ENCODE measurements around the gene KPNA6. TPM values are rescaled to one million over a fixed set of nuclear protein-coding genes. Genes with fewer than 3 reads are reported as not detected.

Gene KPNA6
- total and polyA plus RNA-seq, 9 of the 15 experiments (the other 6 are each of a cell fraction or from before 2014, with no cell fraction given) = 20.1 to 54.6 (median 32.2) TPM

DNA sequence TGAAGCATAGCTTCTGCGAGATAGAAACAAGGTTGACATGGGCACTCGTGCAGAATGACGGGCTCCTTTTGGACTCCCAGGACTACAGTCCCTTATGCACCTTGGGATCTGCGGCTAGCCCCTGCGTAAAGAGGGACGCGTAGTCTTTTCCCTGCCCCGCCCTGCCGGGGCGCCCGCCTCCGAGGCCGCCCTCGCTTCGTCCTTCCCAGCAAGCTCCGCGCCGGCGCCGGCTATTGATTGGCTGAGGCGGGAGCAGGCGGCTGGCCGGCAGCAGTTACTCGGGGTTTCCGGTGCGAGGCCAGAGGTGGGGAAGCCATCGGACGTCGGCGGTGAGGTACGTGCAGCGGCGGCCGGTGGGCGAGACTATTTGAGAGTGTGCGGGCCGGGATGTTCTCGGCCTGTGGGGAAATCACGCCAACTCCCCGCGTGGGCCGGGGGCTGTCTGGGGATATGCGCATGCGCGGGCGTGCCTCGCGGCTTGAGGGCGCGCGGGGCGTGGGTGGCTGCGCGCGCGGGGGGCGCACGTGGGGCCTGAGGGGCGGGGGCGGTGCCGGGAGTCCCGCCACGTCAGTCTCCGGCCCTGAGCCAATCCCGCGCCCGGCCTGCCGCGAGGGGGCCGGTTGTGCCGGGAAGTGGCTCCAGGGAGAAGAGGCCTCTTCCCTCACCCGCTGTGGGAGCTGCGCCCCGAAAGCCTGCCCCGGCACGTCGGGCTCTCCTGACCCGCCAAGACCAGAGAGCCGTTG lies 71.8 kb downstream of the KPNA6 start, which contains the start of gene TXLNA (continued):
- TF ChIP-seq CREBBP (IDR thresholded peaks at IDR 0.05; ENCODE audit: low read depth, low read length) (no peak), TAF7 (tag; IDR thresholded peaks at IDR 0.05) (no peak), JUND (IDR thresholded peaks at IDR 0.05; ENCODE audit: borderline replicate concordance, low read depth, low read length) (no peak; the same call in 1 of the 2 replicates), JUND (tag; IDR thresholded peaks at IDR 0.05; ENCODE audit: borderline replicate concordance, low read depth, low read length) (no peak; the same call in 2 of the 3 replicates), CTCFL (IDR thresholded peaks at IDR 0.05; ENCODE audit: borderline replicate concordance, insufficient read depth, low read depth, low read length, poor library complexity, severe bottlenecking) (peak; percentile 13), ZNF197 (CRISPR knock-in tag; IDR thresholded peaks at IDR 0.05; ENCODE audit: low read depth) (no peak), MCM5 (IDR thresholded peaks at IDR 0.05; ENCODE audit: low read depth) (no peak), ZC3H4 (CRISPR knock-in tag; IDR thresholded peaks at IDR 0.05; ENCODE audit: borderline replicate concordance) (no peak), ZNF830 (CRISPR knock-in tag; IDR thresholded peaks at IDR 0.05) (peak; percentile 85; the same call in 1 of the 2 replicates), HMG20A (CRISPR knock-in tag; conservative IDR thresholded peaks at IDR 0.05) (no peak), EWSR1 (IDR thresholded peaks at IDR 0.05; ENCODE audit: borderline replicate concordance, low read depth, partially characterized antibody) (no peak), MTA2 (IDR thresholded peaks at IDR 0.05; ENCODE audit: low read depth) (no peak; the same call in 1 of the 2 replicates), MAX (CRISPR knock-in tag; IDR thresholded peaks at IDR 0.05) (peak; percentile 89; the same call in 1 of the 2 replicates), SIN3A (IDR thresholded peaks at IDR 0.05; ENCODE audit: borderline replicate concordance in 2 of 2, control insufficient read depth in 1 of 2, low read depth in 2 of 2, low read length in 2 of 2) (peak; percentile 24 to 84; a peak in 1 of 4 replicates), NFE2 (IDR thresholded peaks at IDR 0.05; ENCODE audit: low read depth) (0 out of 2 replicates have a peak, but pooled peaks have one; percentile 17), ZNF224 (CRISPR knock-in tag; IDR thresholded peaks at IDR 0.05) (no peak), MYNN (IDR thresholded peaks at IDR 0.05) (no peak), MYNN (CRISPR knock-in tag; IDR thresholded peaks at IDR 0.05) (no peak)
- TF ChIP-seq, protein P1, sequence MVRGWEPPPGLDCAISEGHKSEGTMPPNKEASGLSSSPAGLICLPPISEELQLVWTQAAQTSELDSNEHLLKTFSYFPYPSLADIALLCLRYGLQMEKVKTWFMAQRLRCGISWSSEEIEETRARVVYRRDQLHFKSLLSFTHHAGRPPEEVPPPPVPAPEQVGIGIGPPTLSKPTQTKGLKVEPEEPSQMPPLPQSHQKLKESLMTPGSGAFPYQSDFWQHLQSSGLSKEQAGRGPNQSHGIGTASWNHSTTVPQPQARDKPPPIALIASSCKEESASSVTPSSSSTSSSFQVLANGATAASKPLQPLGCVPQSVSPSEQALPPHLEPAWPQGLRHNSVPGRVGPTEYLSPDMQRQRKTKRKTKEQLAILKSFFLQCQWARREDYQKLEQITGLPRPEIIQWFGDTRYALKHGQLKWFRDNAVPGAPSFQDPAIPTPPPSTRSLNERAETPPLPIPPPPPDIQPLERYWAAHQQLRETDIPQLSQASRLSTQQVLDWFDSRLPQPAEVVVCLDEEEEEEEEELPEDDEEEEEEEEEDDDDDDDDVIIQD (CRISPR knock-in tag; IDR thresholded peaks at IDR 0.05) = no peak; the same call in none of the 2 replicates
- TF ChIP-seq, protein P2, sequence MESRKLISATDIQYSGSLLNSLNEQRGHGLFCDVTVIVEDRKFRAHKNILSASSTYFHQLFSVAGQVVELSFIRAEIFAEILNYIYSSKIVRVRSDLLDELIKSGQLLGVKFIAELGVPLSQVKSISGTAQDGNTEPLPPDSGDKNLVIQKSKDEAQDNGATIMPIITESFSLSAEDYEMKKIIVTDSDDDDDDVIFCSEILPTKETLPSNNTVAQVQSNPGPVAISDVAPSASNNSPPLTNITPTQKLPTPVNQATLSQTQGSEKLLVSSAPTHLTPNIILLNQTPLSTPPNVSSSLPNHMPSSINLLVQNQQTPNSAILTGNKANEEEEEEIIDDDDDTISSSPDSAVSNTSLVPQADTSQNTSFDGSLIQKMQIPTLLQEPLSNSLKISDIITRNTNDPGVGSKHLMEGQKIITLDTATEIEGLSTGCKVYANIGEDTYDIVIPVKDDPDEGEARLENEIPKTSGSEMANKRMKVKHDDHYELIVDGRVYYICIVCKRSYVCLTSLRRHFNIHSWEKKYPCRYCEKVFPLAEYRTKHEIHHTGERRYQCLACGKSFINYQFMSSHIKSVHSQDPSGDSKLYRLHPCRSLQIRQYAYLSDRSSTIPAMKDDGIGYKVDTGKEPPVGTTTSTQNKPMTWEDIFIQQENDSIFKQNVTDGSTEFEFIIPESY (CRISPR knock-in tag; IDR thresholded peaks at IDR 0.05) = peak; percentile 68
- TF ChIP-seq, protein P3, sequence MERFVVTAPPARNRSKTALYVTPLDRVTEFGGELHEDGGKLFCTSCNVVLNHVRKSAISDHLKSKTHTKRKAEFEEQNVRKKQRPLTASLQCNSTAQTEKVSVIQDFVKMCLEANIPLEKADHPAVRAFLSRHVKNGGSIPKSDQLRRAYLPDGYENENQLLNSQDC (CRISPR knock-in tag; IDR thresholded peaks at IDR 0.05) = no peak
